Chondrocyte (in vitro differentiated cells): Measurements from ENCODE around the gene PGP. TPM values are rescaled to one million over a fixed set of nuclear protein-coding genes. Genes with fewer than 3 reads are reported as not detected.

Source experiments
- DNase-seq: peaks from one replicate; pipeline ENCODE4 v3.0.0; 2021; ENCODE audit warnings: mixed read lengths, low spot score
- H3K27ac Mint-ChIP-seq: one replicate; pipeline ENCODE4 v1.8.0; 2021; ENCODE audit warnings: mild to moderate bottlenecking, moderate library complexity, mixed read lengths; ENCODE audit not compliant: unreplicated experiment
- H3K27me3 Mint-ChIP-seq: 2 replicates; pipeline ENCODE4 v1.8.0; 2021; ENCODE audit warnings: low read depth, mixed read lengths
- H3K36me3 Mint-ChIP-seq: 2 replicates; pipeline ENCODE4 v1.8.0; 2021; ENCODE audit warnings: low read depth, mixed read lengths
- H3K4me1 Mint-ChIP-seq: 2 replicates; pipeline ENCODE4 v1.8.0; 2021; ENCODE audit warnings: low read depth, mild to moderate bottlenecking, mixed read lengths
- H3K4me3 Mint-ChIP-seq: one replicate; pipeline ENCODE4 v1.8.0; 2021; ENCODE audit warnings: mild to moderate bottlenecking, moderate library complexity, mixed read lengths; ENCODE audit not compliant: unreplicated experiment
- H3K9me3 Mint-ChIP-seq: 2 replicates; pipeline ENCODE4 v1.8.0; 2021; ENCODE audit warnings: low read depth, mixed read lengths
- total RNA-seq: library from RNA; stranded (reverse); gene quantifications from 3 replicates; pipeline ENCODE4 v1.2.1, GENCODE V29; 2021
- TF ChIP-seq, protein P1 (sequence below): fragments of 200-600 bp; sonication (generic); IDR thresholded peaks from 2 replicates; pipeline ENCODE4 v1.5.0; 2021; ENCODE audit warnings: antibody characterized with exemption, mild to moderate bottlenecking, moderate library complexity

Gene PGP
- total RNA-seq, 1 donor from 2014 or later: 15.6 TPM

DNA sequence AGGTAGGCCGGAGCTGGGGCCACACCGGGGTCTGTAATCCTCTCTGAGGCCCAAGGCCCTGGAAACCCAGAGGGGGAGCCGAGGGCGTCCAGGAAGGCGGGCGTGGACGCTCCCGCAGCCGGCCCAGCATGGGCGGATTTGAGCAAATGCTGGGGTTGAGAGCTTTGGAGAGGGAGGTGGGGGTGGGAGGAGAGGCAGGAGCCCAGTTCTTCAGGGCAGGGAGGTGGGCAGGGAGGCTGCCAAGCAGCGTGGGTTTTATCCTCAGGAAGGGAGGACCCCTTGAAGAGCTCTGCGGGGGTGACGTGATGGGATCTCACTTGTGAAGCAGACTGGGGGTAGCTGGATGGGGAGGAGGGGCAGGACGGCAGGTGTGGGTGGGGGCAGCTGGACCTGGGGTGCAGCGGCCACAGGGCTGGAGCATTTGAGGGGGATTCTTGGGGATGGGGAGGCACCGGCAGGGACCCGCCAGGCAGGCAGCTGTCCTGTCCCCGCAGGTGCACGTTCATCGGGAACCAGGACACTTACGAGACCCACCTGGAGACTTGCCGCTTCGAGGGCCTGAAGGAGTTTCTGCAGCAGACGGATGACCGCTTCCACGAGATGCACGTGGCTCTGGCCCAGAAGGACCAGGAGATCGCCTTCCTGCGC is 41.8 kb downstream of the PGP start:
- Mint-ChIP-seq H3K4me1 (no peaks in the 10 kb centered on the region), H3K4me3 (no peak overlapping the region), H3K36me3 (peaks cover 17% of the 10 kb centered on the region), H3K27me3 (no peaks in the 10 kb centered on the region), H3K9me3 (no peaks in the 10 kb centered on the region), H3K27ac (no peak overlapping the region)
- no peak for DNase-seq
- TF ChIP-seq, protein P1, sequence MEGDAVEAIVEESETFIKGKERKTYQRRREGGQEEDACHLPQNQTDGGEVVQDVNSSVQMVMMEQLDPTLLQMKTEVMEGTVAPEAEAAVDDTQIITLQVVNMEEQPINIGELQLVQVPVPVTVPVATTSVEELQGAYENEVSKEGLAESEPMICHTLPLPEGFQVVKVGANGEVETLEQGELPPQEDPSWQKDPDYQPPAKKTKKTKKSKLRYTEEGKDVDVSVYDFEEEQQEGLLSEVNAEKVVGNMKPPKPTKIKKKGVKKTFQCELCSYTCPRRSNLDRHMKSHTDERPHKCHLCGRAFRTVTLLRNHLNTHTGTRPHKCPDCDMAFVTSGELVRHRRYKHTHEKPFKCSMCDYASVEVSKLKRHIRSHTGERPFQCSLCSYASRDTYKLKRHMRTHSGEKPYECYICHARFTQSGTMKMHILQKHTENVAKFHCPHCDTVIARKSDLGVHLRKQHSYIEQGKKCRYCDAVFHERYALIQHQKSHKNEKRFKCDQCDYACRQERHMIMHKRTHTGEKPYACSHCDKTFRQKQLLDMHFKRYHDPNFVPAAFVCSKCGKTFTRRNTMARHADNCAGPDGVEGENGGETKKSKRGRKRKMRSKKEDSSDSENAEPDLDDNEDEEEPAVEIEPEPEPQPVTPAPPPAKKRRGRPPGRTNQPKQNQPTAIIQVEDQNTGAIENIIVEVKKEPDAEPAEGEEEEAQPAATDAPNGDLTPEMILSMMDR: no peak

DNA sequence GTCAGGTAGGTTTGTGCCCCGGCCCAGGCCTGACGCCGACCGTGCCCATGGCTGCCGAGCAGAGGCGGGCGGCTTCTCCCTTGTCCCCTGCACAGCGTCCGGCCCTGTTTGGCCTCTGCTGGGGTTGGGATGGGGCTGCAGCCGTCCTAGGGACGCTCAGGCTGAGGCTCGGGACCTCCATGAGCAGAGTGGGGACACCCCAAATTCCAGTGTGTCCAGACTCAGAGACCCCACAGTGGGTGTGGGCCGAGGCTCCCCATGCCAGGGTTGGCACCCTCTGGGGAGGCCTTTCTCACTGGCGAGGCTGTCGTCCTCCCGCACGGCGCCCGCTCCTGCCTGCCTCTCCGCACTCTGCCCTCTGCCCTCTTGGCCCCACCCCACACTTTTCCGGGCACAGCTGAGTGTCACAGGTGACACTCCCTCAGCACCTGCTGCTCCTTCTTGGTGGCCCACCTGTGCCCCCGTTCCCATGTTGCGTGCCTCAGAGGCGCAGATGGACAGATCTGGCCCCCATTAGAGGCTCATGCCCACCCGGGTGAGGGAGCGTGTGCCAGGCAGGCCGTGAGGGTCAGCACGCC is 43.0 kb downstream of the PGP start:
- H3K36me3 Mint-ChIP-seq: peaks cover 15% of the 10 kb centered on the region
- no peaks in the 10 kb centered on the region for H3K27me3 Mint-ChIP-seq
- H3K27ac Mint-ChIP-seq: no peak overlapping the region
- H3K4me1 Mint-ChIP-seq: no peaks in the 10 kb centered on the region
- DNase-seq: no peak
- no peaks in the 10 kb centered on the region for H3K9me3 Mint-ChIP-seq
- TF ChIP-seq, protein P1: no peak
- no peak overlapping the region for H3K4me3 Mint-ChIP-seq

DNA sequence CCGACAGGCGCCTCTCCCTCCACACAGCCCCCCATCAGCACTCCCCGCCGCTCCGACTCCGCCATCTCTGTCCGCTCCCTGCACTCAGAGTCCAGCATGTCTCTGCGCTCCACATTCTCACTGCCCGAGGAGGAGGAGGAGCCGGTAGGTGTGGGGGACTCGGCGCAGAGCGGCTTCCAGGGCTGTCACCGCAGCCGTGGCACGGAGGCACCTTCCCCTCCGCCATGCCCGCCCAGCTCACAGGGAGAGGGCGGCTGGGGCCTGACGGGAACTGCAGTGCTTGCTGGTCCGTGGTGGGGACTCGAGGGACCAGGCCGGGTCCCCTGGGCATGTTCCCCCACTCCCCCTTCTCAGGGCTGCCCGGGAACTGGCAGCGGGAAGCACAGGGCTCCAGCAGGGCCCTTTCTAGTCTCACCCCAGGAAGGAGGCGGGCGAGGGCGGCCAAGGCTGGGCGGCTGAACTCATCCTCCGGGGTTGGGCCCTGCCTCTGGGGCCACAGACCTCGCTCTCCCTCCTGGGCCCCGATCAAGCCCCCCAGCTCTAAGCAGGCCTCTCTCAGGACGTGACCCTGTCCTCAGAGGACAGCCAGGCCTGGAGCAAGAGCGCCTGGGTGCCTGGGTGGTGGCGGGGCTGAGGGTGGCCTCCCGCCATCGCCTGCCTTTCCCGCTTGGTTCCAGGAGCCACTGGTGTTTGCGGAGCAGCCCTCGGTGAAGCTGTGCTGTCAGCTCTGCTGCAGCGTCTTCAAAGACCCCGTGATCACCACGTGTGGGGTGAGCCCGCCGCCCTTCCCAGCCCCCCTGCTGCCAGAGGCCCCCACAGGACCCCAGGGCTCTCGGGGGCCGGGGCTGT is 43.8 kb downstream of the PGP start:
- H3K27ac Mint-ChIP-seq: no peak overlapping the region
- H3K36me3 Mint-ChIP-seq: peaks cover 15% of the 10 kb centered on the region
- DNase-seq: no peak
- TF ChIP-seq, protein P1: no peak
- no peaks in the 10 kb centered on the region for H3K9me3 Mint-ChIP-seq
- no peaks in the 10 kb centered on the region for H3K27me3 Mint-ChIP-seq
- no peaks in the 10 kb centered on the region for H3K4me1 Mint-ChIP-seq
- H3K4me3 Mint-ChIP-seq: no peak overlapping the region

DNA sequence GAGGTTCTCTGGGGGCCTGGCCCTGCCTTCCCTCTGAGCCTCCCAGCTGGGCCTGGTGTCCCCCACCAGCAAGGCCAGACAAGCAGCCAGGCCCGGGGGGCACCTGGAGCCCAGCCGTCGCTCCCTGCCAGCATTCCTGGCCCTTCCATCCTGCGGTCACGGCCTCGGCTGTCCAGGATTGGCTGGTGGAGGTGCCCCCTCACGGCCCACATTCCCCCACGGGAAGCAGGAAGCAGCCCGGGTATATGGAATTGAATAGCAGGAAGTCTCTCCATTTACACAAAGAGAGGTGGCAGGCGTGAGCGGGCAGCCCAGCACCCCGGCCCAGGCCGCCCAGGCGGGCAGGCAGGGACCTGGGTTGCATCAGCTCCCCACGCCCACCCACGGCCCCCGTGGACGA is 44.6 kb downstream of the PGP start:
- no peaks in the 10 kb centered on the region for H3K9me3 Mint-ChIP-seq
- TF ChIP-seq, protein P1: no peak
- DNase-seq: no peak
- no peaks in the 10 kb centered on the region for H3K4me1 Mint-ChIP-seq
- no peak overlapping the region for H3K27ac Mint-ChIP-seq
- no peaks in the 10 kb centered on the region for H3K27me3 Mint-ChIP-seq
- peaks cover 14% of the 10 kb centered on the region for H3K36me3 Mint-ChIP-seq
- H3K4me3 Mint-ChIP-seq: no peak overlapping the region

DNA sequence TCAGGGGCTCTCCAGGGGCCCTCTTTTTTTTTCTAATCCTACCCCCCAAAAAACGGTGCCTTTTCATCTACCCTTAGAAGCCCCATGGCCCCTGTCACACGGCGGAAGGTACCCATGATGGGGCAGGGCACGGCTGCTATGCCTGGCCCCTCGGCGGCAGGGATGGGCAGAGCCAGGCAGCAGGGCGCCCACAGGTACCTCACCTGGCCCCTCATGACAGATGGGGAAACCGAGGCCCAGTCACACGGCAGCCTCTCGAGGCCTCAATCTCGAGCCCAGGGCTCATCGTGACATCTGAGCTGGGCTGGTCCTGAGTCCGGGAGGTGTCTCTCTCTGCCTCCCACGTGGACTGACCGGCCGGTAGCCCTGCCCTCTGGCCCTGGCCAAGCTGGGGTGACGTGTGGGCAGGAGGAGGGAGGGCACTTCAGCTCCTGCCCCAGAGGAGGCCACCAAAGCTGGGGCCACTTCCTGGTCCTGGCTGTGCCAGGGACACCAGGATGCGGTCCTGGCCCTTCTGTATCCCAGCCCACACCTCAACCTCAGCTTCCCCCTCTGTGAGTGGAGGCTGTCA is 47.5 kb downstream of the PGP start:
- Mint-ChIP-seq H3K27ac (no peak overlapping the region), H3K27me3 (no peaks in the 10 kb centered on the region), H3K4me3 (no peak overlapping the region), H3K9me3 (no peaks in the 10 kb centered on the region), H3K4me1 (no peaks in the 10 kb centered on the region), H3K36me3 (peaks cover 6% of the 10 kb centered on the region)
- TF ChIP-seq, protein P1: no peak
- no peak for DNase-seq
